Gastrocnemius medialis (tissue), 4 donors: ENCODE results near the gene CCDC33. TPM values are rescaled to one million over a fixed set of nuclear protein-coding genes. Genes with fewer than 3 reads are reported as not detected.
A peak's percentile ranks its signal among the peaks of the same experiment; 100 is the strongest.

Source experiments
- ATAC-seq, 2 donors: fragments of 150-250 bp; one replicate each; pipeline ENCODE4 v1.9.1; 2016
- DNase-seq, 2 donors: peaks; one replicate each; pipeline ENCODE4 v3.0.0-alpha.2; 2019
- H3K27ac ChIP-seq, 4 donors: fragments of 200-600 bp; sonication (generic); 1 replicate in 1 of 4; 2 replicates in 3 of 4; pipeline ENCODE4 v1.5.1; 2016 to 2018; ENCODE audit warnings: mild to moderate bottlenecking in 2 of 4, moderate library complexity in 1 of 4
- H3K27me3 ChIP-seq, 3 donors: fragments of 200-600 bp; sonication (generic) in 2 of 3; 1 replicate in 1 of 3; 2 replicates in 2 of 3; pipeline versions ENCODE4 v1.5.1 to v1.6.0; 2016 to 2019; ENCODE audit warnings: mild to moderate bottlenecking in 1 of 3, moderate library complexity in 1 of 3
- H3K36me3 ChIP-seq, 2 donors: fragments of 200-600 bp; sonication (generic) in 1 of 2; one replicate each; pipeline ENCODE4 v1.5.1; 2017 to 2018
- H3K4me1 ChIP-seq, 2 donors: fragments of 200-600 bp; sonication (generic) in 1 of 2; one replicate each; pipeline ENCODE4 v1.5.1; 2016 to 2017; ENCODE audit warnings: mild to moderate bottlenecking in 2 of 2
- H3K4me3 ChIP-seq, 4 donors: fragments of 200-600 bp; sonication (generic) in 3 of 4; 1 replicate in 1 of 4; 2 replicates in 3 of 4; pipeline ENCODE4 v1.5.1; 2016 to 2019; ENCODE audit warnings: mild to moderate bottlenecking in 2 of 4
- H3K9me3 ChIP-seq, 3 donors: fragments of 200-600 bp; sonication (generic) in 2 of 3; 1 replicate in 1 of 3; 2 replicates in 2 of 3; pipeline ENCODE4 v1.5.1; 2016 to 2019
- CTCF ChIP-seq, 5 experiments: fragments of 450-650 bp in 3 of 5; fragments of 200-600 bp in 2 of 5; sonication (generic) in 2 of 5; IDR thresholded peaks in 4 of 5; conservative IDR thresholded peaks in 1 of 5; 1 replicate in 4 of 5; 2 replicates in 1 of 5; pipeline ENCODE4 v1.5.1; 2016 to 2019; ENCODE audit warnings: antibody characterized with exemption in 5 of 5, mild to moderate bottlenecking in 3 of 5, moderate library complexity in 3 of 5
- POLR2A ChIP-seq, 2 donors: fragments of 450-650 bp; IDR thresholded peaks; one replicate each; pipeline ENCODE4 v1.6.1; 2017; ENCODE audit warnings: antibody characterized with exemption in 2 of 2, mild to moderate bottlenecking in 2 of 2, moderate library complexity in 2 of 2
- in situ Hi-C, 4 donors: fragments of 200-750 bp; cut with MboI; loops; one replicate each; pipeline versions ENCODE4 v1.15.0 to v1.8.0; 2017; ENCODE audit warnings: low sequenced_read_pairs in 4 of 4
- intact Hi-C: fragments of 100-400 bp; cut with DNase I; formaldehyde crosslinking; loops from one replicate; pipeline ENCODE4 v1.15.1; 2023; ENCODE audit warnings: low total_unique reads
- total RNA-seq, 4 donors: library from RNA; depleted of rRNA; stranded (reverse); fragments of >200 nt; gene quantifications; one replicate each; pipeline versions ENCODE4 v1.1.0 to v1.2.3, GENCODE V29; 2016

Gene CCDC33
- total RNA-seq, 4 donors from 2014 or later = not detected

DNA sequence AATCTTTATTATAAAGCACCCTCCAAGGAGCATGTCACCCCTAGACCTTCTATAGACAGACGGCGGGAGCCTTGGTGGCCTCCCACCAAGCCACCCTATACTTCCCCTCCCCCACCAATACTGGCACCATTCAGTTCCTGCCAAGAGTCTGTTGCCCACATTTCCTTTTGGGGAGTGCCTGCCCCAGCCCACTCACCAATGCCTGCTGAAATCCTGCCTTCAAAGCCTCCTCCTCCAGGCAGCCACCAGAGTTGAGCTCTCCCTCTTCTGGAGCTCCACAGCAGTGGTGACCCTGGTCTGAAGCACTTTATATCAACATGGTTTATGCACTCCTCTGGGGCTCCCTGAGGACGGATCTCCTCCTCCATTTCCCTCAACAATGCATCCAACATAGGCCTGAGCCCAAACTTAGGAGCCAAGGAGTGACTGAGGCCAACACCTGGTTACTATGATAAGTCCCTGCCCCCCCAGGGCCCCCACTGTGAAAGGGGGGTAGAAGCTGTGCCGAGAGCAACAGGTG lies 8.8 kb downstream of the CCDC33 start:
- DNase-seq = no peak
- peaks cover 0 to 9% (median 0%) of the 10 kb centered on the region in 3 donors for H3K27me3 ChIP-seq
- H3K4me1 ChIP-seq = peaks cover 15 to 21% of the 10 kb centered on the region in 2 donors
- H3K36me3 ChIP-seq = no peaks in the 10 kb centered on the region
- intact Hi-C loops = no loop called here
- ATAC-seq = no peak
- no peak for TF ChIP-seq CTCF (IDR thresholded peaks at IDR 0.05 in 4 of 5, conservative IDR thresholded peaks at IDR 0.05 in 1 of 5)
- TF ChIP-seq POLR2A (IDR thresholded peaks at IDR 0.05) = no peak
- in situ Hi-C loops = no loop called here
- no peak overlapping the region for H3K4me3 ChIP-seq
- no peak overlapping the region for H3K27ac ChIP-seq
- no peaks in the 10 kb centered on the region for H3K9me3 ChIP-seq

- ATAC-seq = no peak
- Histone ChIP-seq H3K27ac (no peak overlapping the region), H3K9me3 (no peaks in the 10 kb centered on the region), H3K4me1 (peaks cover 15 to 20% of the 10 kb centered on the region in 2 donors), H3K4me3 (no peak overlapping the region), H3K27me3 (peaks cover 0 to 9% (median 0%) of the 10 kb centered on the region in 3 donors), H3K36me3 (no peaks in the 10 kb centered on the region)
- no peak for DNase-seq
- intact Hi-C loops = no loop called here
- in situ Hi-C loops = no loop called here
- TF ChIP-seq CTCF (IDR thresholded peaks at IDR 0.05 in 4 of 5, conservative IDR thresholded peaks at IDR 0.05 in 1 of 5) (no peak), POLR2A (IDR thresholded peaks at IDR 0.05) (no peak)
These were observed 9.3 kb downstream of the CCDC33 start for GRCh38 chr15:74245342-74245931.

DNA sequence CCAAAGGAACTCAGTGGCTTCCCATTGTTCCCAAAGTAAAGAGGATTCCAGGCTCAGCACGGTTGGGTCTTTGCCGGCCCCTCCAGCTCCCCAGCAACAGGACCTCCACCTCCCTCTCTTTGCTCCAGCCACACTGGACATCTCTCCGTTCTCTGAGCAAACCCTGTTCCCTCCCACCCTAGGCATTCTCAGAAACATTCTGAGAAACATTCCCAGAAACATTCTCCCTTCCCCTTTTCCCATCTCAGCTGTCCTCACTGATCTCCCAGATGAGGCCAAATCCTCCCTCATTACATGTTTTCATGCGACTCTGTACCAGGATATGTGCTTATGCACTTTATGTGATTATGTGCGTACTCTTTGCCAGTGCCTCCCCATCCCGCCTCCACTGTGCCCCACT lies 14.1 kb downstream of the CCDC33 start:
- no peak for TF ChIP-seq POLR2A (IDR thresholded peaks at IDR 0.05)
- TF ChIP-seq CTCF (IDR thresholded peaks at IDR 0.05 in 4 of 5, conservative IDR thresholded peaks at IDR 0.05 in 1 of 5) = no peak
- intact Hi-C loops = loop anchor here (5.0 to 10.0 kb wide), 2 partner anchors 93 to 365 kb away; partner anchors contain the start of gene CLK3
- H3K9me3 ChIP-seq = no peaks in the 10 kb centered on the region

GRCh38 chr15:74251131-74251811 lies 15.1 kb downstream of the CCDC33 start:
- ATAC-seq = peak; percentile 92 to 93
- H3K27ac ChIP-seq = peak overlapping the region; percentile 86 to 90 (median 88)
- DNase-seq = peak; percentile 91 to 98
- no peaks in the 10 kb centered on the region for H3K27me3 ChIP-seq
- TF ChIP-seq POLR2A (IDR thresholded peaks at IDR 0.05) (peak in 1 of 2 donors; percentile 31), CTCF (IDR thresholded peaks at IDR 0.05 in 4 of 5, conservative IDR thresholded peaks at IDR 0.05 in 1 of 5) (peak in 4 of 5 experiments; percentile 27 to 32 (median 28))
- no peaks in the 10 kb centered on the region for H3K36me3 ChIP-seq
- intact Hi-C loops = loop anchor here (1.0 to 10.0 kb wide), 3 partner anchors 11 to 364 kb away; partner anchors contain the start of gene CLK3
- H3K4me1 ChIP-seq = peaks cover 34 to 37% of the 10 kb centered on the region in 2 donors
- no peaks in the 10 kb centered on the region for H3K9me3 ChIP-seq
- in situ Hi-C loops = no loop called here
- no peak overlapping the region for H3K4me3 ChIP-seq

More for the DNA sequence above, 14.1 kb downstream of the CCDC33 start:
- no peaks in the 10 kb centered on the region for H3K36me3 ChIP-seq
- H3K4me3 ChIP-seq = no peak overlapping the region
- in situ Hi-C loops = no loop called here
- no peak for DNase-seq
- H3K27me3 ChIP-seq = peaks cover 0 to 4% (median 0%) of the 10 kb centered on the region in 3 donors
- H3K27ac ChIP-seq = peak overlapping the region; percentile 86 to 90 (median 88)
- no peak for ATAC-seq
- H3K4me1 ChIP-seq = peaks cover 34 to 37% of the 10 kb centered on the region in 2 donors
